ENCODE data around the gene ARHGEF19. TPM values are rescaled to one million over a fixed set of nuclear protein-coding genes. Genes with fewer than 3 reads are reported as not detected.

ARHGEF19 gene
- total and polyA plus RNA-seq, 2 of the 13 experiments (the other 11 are each of a cell fraction or from before 2014, with no cell fraction given): 1.7 to 1.8 TPM

GRCh38 chr1:16155537-16156410 is 56.7 kb downstream of the ARHGEF19 start, which contains the start of gene EPHA2 (continued):
- peak; percentile 66 for TF ChIP-seq SPEN (CRISPR knock-in tag; IDR thresholded peaks at IDR 0.05; ENCODE audit: low read depth)
- peak; percentile 86 for TF ChIP-seq ZSCAN21 (CRISPR knock-in tag; IDR thresholded peaks at IDR 0.05; ENCODE audit: borderline replicate concordance)
- TF ChIP-seq TOPORS (CRISPR knock-in tag; IDR thresholded peaks at IDR 0.05): peak; percentile 26; the same call in 1 of the 2 replicates
- TF ChIP-seq TCF7 (IDR thresholded peaks at IDR 0.05; ENCODE audit: low read depth): no peak
- 0 out of 2 replicates have a peak, but pooled peaks have one; percentile 17 for TF ChIP-seq RXRA (CRISPR knock-in tag; IDR thresholded peaks at IDR 0.05)
- TF ChIP-seq, protein P1, sequence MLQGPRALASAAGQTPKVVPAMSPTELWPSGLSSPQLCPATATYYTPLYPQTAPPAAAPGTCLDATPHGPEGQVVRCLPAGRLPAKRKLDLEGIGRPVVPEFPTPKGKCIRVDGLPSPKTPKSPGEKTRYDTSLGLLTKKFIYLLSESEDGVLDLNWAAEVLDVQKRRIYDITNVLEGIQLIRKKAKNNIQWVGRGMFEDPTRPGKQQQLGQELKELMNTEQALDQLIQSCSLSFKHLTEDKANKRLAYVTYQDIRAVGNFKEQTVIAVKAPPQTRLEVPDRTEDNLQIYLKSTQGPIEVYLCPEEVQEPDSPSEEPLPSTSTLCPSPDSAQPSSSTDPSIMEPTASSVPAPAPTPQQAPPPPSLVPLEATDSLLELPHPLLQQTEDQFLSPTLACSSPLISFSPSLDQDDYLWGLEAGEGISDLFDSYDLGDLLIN (CRISPR knock-in tag; IDR thresholded peaks at IDR 0.05; ENCODE audit: borderline replicate concordance): no peak
- TF ChIP-seq, protein P2, sequence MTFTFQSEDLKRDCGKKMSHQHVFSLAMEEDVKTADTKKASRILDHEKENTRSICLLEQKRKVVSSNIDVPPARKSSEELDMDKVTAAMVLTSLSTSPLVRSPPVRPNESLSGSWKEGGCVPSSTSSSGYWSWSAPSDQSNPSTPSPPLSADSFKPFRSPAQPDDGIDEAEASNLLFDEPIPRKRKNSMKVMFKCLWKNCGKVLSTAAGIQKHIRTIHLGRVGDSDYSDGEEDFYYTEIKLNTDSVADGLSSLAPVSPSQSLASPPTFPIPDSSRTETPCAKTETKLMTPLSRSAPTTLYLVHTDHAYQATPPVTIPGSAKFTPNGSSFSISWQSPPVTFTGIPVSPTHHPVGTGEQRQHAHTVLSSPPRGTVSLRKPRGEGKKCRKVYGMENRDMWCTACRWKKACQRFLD (CRISPR knock-in tag; IDR thresholded peaks at IDR 0.05; ENCODE audit: borderline replicate concordance): no peak
- TF ChIP-seq, protein P3, sequence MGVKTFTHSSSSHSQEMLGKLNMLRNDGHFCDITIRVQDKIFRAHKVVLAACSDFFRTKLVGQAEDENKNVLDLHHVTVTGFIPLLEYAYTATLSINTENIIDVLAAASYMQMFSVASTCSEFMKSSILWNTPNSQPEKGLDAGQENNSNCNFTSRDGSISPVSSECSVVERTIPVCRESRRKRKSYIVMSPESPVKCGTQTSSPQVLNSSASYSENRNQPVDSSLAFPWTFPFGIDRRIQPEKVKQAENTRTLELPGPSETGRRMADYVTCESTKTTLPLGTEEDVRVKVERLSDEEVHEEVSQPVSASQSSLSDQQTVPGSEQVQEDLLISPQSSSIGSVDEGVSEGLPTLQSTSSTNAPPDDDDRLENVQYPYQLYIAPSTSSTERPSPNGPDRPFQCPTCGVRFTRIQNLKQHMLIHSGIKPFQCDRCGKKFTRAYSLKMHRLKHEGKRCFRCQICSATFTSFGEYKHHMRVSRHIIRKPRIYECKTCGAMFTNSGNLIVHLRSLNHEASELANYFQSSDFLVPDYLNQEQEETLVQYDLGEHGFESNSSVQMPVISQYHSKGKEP (CRISPR knock-in tag; IDR thresholded peaks at IDR 0.05): no peak
- no peak for TF ChIP-seq PHF5A (CRISPR knock-in tag; IDR thresholded peaks at IDR 0.05; ENCODE audit: low read depth, unreplicated experiment)
- TF ChIP-seq GMEB1 (CRISPR knock-in tag; IDR thresholded peaks at IDR 0.05; ENCODE audit: borderline replicate concordance): peak; percentile 29; the same call in 1 of the 2 replicates
- TF ChIP-seq, protein P4, sequence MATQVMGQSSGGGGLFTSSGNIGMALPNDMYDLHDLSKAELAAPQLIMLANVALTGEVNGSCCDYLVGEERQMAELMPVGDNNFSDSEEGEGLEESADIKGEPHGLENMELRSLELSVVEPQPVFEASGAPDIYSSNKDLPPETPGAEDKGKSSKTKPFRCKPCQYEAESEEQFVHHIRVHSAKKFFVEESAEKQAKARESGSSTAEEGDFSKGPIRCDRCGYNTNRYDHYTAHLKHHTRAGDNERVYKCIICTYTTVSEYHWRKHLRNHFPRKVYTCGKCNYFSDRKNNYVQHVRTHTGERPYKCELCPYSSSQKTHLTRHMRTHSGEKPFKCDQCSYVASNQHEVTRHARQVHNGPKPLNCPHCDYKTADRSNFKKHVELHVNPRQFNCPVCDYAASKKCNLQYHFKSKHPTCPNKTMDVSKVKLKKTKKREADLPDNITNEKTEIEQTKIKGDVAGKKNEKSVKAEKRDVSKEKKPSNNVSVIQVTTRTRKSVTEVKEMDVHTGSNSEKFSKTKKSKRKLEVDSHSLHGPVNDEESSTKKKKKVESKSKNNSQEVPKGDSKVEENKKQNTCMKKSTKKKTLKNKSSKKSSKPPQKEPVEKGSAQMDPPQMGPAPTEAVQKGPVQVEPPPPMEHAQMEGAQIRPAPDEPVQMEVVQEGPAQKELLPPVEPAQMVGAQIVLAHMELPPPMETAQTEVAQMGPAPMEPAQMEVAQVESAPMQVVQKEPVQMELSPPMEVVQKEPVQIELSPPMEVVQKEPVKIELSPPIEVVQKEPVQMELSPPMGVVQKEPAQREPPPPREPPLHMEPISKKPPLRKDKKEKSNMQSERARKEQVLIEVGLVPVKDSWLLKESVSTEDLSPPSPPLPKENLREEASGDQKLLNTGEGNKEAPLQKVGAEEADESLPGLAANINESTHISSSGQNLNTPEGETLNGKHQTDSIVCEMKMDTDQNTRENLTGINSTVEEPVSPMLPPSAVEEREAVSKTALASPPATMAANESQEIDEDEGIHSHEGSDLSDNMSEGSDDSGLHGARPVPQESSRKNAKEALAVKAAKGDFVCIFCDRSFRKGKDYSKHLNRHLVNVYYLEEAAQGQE (IDR thresholded peaks at IDR 0.05; ENCODE audit: borderline replicate concordance in 1 of 2, low read depth in 1 of 2, low read length in 2 of 2): no peak; a peak in 1 of 4 replicates
- no peak; the same call in none of the 2 replicates for TF ChIP-seq KLF9 (CRISPR knock-in tag; IDR thresholded peaks at IDR 0.05; ENCODE audit: low read depth)
- no peak for TF ChIP-seq ADNP (CRISPR knock-in tag; IDR thresholded peaks at IDR 0.05)
- peak; percentile 59; the same call in 1 of the 2 replicates for TF ChIP-seq FOXC1 (CRISPR knock-in tag; IDR thresholded peaks at IDR 0.05; ENCODE audit: borderline replicate concordance)
- TF ChIP-seq, protein P5, sequence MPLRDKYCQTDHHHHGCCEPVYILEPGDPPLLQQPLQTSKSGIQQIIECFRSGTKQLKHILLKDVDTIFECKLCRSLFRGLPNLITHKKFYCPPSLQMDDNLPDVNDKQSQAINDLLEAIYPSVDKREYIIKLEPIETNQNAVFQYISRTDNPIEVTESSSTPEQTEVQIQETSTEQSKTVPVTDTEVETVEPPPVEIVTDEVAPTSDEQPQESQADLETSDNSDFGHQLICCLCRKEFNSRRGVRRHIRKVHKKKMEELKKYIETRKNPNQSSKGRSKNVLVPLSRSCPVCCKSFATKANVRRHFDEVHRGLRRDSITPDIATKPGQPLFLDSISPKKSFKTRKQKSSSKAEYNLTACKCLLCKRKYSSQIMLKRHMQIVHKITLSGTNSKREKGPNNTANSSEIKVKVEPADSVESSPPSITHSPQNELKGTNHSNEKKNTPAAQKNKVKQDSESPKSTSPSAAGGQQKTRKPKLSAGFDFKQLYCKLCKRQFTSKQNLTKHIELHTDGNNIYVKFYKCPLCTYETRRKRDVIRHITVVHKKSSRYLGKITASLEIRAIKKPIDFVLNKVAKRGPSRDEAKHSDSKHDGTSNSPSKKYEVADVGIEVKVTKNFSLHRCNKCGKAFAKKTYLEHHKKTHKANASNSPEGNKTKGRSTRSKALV (CRISPR knock-in tag; IDR thresholded peaks at IDR 0.05): peak; percentile 61; the same call in 1 of the 2 replicates
- no peak for TF ChIP-seq ZNF468 (CRISPR knock-in tag; IDR thresholded peaks at IDR 0.05)

Measured in HepG2 (cell line).